Fibroblast of skin of right biceps (primary cell): Measurements from ENCODE around the gene SLC2A13.
"Not testable (repeated sequence)": the region's sequence is repeated elsewhere in the genome, so short reads cannot be mapped to it uniquely, and the experiment has no call there.

Experiments
- DNase-seq: peaks from one replicate; pipeline ENCODE4 v3.0.0-alpha.2; 2013

Gene SLC2A13

DNA sequence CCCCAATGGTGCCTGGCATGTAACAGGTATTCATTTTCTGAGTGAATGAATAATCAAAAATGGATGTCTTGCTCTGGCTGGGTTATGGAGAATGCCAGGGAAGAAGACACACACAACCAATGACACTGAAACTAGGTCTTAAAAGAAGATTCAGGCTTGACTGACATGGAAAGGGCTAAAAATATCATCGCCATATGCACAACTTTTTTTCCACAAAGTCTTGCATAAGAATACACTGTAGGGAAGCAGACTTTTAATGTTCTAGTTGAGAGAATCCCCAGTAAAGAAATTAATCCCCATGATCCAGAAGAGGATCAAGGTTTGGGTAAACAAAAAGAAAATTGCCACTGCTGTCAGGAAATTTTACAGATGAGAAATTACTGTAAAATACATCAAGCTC, 116.4 kb downstream of the SLC2A13 start:
- DNase-seq, result no peak

DNA sequence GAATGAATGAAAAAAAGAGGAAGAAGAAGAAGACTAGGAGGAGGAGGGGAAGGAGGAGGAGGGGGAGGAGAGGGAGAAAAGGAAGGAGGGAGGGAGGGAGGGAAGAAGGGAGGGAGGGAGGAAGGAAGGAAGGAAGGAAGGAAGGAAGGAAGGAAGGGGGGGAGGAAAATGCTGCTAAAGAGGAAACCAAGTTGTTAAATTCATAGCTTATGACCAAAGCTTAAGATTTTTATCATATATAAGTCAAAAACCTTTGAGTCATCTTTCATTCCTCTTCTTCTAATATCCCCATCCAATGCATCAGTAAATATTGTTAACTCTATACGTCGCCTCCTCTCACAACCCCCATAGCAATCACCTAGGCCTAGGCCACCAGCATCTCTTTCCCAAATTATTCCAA, 117.3 kb downstream of the SLC2A13 start:
- DNase-seq, result no peak

DNA sequence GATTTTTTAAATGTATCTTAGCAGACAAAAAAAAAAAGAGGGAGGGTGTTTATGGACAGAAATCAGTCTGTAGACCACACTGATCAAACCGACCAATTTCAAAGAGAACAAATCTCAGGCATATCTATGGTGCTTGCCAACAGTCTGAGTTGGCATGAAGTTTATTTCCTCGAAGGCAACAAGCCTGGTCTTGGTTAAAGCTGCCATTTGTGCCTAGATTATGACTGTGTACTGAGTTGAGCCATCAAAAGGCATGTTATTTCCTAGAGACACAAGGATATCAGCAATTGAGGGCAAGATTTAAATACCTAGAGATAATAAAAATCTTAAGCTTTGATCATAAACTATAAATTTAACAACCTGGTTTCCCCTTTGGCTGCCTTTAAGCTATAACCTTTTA, 119.2 kb downstream of the SLC2A13 start:
- no peak for DNase-seq

DNA sequence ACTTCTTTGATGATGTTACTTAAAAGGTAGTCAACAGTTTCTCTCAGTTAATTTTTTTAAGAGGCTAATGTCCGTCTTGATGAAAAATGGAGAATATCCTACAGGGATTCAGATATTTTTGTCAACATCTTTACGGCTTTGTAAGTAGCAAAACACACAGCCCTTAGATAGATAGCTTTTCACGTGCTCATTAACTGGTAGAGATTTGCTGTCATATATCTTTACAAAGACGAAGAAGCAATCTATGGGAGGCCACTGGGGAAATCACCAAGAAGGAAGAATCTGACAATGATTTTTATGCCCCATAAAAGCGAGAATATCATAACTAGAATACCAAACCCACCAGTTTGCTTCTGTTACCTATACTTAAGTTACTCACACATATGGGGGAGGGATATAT, 121.2 kb downstream of the SLC2A13 start:
- DNase-seq, result no peak

DNA sequence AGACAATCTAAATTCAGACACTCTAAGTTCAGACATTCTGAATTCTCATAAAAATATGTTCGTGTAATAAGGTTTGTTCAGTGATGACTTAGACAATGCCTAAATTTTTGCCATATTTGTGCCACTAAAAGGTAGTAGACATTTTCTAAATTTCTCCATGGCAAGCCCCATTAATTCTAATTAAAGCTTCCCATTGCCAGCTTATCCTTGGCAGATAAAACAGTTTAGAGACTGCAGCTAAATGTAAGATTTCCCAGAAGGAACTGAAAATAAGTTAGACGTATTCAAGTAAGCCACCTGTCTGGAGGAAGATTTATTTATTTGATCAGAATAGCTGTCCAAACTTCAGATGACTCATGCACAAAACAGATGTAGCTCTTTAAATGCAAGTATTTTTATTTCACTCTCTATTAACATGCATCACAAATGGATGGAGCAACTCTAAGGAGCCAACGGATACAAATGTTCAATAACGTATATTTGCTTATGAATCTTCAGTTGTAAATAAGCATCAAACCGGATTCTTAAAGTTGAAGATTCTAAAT, 130.4 kb downstream of the SLC2A13 start:
- no peak for DNase-seq

DNA sequence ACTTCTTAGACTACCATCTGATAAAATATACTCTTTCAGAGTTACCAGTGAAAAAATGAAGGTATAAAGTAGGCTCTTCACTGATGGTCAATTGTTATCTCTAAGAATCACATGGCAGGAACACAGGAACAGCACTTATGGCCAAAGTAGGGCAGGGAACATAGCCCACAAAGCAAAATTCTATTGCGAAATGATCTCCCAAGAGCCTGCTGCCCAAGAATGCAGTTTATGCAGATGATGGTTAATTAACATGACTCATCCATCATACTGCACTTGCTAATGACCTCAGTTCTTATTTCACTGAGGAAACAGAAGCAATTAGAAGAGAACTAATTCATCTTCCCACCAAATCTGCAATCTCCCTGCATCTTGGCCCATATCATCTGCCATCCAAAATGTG, 133.8 kb downstream of the SLC2A13 start:
- peak; percentile 14 for DNase-seq

DNA sequence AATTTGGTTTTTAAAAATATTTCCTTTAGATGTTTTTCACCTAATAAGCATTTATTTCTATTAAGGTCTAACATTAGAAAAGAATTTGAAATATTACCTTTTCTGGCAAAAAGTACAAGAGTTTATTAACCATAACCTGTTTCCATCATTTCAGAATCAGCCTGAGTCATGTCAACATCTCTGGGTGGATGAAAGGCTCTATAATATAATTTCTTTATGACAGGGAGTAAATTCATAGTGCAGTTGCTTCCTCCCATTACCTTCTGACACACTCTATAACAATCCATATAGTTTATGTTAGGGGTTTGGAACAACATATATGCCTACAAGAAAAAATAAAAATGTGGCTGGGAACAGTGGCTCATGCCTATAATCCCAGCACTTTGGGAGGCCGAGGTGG, 134.5 kb downstream of the SLC2A13 start:
- DNase-seq, result no peak

DNA sequence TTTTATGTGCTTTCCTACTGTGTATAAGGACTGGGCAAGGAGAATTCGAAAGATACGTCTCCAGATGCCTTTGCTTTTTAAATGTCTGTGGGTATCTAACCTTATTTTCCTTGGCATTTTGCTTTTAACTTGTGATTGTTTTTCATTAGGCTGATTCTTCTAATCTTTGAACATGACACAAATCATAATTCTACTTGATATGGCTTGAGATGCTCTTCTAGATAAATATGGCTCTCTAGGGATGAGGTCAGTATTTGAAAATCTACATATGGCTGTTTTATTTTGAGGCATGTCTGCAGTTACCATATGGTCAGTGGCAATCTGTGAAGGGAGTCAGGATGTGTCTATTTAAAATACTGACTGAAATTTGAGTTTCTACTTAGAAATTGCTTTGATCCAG, 139.2 kb downstream of the SLC2A13 start:
- DNase-seq, result no peak

DNA sequence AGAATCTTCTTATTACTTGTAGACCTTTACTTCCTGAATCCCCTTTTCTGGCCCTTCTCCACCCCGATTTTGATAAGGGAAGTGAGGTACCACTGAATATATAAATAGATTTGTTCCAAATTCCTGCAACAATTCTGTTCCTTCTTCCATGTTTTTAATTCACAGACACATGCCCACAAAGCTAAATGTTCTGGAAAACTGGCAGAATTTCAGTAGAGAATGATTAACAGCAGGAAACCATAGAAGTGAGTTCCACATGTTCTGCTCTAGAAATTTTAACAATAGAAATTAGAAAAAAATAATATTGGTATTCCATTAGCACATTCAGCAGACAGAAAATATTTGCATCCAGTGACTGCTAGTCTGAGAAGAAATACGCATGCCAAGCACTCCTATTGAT, 139.6 kb downstream of the SLC2A13 start:
- no peak for DNase-seq

DNA sequence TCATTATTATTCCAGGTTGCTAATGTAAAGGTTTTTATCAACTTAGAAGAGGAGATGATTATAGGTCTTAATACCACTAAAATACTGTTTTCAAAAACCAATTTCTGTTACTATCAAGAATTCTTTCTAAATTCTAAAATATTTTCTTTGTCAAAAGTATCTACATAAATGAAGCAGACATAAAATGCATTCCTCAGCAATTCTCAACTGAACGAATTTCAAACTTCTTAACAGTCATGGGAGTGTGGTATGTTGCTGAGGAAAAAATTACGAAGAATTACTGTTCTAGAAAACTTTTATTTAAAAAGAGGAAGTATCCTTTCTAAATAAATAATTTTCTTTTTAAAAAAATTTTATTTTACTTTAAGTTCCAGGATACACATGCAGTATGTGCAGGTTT, 146.4 kb downstream of the SLC2A13 start:
- no peak for DNase-seq

DNA sequence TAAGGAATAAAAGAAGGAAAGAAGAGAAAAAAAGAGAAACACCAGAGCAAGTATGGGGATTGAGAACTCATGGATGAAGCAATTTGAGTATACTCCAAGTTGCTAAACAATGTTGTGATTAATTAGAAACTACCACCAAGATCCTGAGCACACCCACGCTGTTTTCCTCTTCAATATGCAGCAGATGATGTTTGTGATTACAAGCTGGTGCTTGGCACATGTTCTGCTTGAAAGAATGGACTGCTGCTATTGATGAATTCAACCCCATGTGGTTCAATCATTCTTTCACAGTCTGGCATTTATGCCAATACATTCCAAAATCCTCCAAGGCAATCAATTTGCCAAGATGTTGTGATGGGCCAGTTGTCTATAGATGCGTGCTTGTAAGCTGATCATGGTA, 146.8 kb downstream of the SLC2A13 start:
- no peak for DNase-seq

DNA sequence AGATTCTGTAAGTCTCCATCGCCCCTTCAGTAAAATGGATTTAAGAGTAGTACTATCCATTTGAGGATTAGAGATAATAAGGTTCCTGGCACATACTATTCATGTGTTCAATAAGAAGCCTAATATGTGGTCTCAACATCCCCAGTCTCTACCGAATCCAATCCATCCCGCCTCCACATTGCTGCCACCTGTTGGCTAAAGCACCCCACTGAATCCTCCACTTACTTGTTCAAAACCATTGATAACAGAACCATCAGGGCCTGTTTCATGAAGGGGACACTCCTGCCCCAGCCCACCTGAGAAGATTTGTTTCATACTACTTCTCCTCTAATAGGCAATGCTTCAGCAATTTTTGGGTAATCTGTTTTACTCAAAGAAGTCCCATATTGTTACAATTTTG, 147.5 kb downstream of the SLC2A13 start:
- DNase-seq, result no peak

DNA sequence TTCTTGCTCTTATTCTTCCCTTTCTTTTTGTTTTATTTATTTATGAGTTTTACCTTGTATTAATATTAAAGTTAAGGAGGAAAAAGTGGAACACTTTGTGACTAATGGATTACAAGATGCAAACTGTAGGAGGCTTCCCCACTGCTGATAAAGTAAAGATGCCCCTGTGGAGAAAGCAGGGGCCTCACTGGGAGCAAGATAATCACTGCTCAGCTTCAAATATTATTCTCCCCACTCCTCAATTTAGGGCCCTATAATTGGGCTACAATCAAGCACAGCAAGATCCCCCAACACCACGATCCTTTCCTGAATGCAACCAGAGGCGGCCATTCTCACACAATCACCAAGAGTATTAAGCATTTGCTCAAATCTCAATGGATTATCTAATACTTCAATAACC, 149.2 kb downstream of the SLC2A13 start:
- no peak for DNase-seq

DNA sequence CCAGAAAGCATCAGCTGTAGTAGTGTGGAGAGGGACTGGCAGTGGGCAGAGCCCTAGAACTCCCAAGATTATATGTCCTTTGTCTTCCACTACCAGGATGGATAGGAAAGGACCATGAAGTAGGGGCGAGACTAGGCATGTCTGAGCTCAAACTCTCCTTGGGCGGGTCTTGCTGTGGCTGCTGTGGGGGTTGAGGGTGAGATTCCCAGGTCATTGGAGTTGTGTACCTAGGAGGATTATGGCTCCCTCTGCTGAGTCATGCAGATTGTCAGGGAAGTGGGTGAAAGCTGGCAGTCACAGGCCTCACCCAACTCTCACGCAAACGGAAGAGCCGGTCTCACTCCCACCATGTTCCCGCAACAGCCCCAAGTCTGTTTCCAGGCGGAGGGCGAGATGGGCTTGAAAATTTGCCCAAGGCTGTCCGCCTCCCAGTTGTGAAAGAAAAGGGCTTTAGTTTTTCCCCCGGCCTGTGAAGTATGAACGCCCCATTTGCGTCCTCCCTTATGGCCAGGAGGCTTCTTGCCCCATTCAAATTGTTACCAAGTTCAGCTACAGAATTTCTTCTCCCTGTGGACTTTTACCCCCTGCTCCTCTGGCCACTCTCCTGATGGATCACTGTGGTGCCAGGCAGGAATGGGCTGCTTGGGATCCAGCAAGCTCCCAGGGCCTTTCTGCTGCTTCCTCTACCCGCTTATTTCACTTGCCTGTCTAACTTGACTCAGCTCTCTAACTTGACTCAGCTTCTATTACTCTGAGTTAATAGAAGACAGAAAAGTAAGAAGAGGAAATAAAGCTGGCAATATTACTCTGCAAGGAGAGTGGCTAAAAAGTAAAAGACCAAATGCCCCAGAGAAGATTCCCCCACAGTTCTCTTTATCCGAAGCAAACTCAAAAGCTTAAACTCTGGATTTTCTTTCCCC, 159.3 kb downstream of the SLC2A13 start:
- DNase-seq, result no peak

DNA sequence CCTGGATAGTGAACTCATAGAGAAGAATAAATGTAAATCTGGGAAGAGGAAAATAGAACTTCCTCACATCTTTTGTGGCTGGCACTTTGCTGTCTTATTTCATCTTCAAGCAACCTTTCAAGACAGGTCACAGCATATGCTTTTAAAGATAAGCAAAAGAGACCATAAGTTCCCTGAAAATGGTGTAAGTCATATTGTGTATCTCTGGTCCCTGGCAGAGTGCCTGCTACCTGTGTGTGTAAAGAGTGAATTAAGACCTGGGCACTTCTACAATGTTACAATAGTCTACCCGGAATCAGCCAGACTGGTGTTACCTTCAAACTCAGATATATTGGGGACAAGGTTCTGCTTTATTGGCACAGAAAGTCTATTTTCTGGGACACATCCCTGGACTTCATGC, 168.8 kb downstream of the SLC2A13 start:
- no peak for DNase-seq

DNA sequence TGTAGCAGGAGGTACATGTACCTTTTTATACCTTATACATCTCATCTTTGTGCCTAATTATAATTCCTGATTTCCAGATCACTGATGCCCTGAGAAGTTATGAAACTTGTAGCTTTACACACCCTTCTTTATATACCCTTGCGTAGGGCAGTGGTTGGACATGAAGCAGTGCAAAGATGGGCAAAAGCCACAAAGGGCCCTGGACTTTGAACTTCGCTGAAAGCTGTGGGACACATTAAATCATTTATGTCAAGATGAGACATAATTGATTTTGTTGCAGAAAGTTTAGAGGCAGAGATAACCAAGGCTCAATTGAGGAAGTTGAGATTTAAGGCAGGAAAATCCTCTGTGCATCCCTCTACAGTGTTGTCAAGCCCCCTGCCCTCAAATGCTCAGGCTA, 170.0 kb downstream of the SLC2A13 start:
- DNase-seq, result no peak

DNA sequence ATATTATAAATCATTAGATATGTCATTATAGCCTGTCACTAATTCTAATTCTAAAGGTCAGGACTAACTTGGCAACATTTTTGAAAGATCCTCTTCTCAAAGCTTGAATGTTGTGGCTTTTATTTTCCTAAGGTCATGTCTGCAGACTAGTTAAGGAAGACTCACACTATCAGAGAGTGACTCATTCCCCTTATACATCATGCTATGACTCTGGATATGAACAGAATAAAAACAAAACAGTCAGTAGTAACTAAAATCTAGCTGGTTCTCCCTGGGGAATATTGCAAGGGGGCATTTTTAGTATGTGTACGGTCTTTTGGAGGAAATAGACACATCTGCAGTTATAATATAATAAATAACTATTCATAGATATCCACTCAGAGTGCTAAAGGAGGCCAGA, 170.6 kb downstream of the SLC2A13 start:
- peak; percentile 61 for DNase-seq

DNA sequence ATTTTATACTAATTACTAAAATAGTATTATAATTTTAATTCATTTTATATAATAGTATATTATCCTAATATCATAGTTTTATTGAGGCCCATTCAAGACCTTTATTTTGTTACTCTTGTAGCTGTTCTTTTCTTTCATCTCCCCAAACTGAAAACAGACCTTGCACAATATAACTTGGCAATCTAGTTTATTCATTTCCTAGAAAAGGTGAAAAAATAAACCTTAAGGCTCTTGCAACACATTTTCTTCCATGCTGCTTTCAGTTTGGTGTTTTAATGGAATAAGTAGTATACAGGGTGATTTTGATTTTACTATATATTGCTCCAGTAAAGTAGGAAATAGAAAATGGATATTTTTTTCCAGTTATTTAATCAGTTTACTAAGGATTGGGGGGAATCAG, 174.0 kb downstream of the SLC2A13 start:
- DNase-seq, result no peak

DNA sequence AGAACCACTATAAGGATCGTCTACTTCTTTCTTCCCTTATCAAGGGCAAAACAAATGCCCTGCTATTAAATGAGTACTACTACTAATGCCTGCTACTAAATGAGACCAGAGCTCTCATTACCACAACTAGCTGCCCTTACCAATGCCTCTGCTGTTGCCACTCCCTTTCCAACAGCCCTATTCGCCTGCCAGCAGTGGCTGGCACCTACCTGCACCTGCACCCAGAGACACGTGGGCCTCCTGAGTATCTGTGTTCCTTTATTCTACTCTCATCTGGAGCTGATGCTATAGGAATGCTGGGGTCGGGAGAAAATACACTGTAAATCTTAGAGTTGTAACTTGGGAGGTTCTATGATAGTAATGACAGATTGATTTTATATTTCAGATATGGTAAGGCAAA, 174.7 kb downstream of the SLC2A13 start:
- no peak for DNase-seq

DNA sequence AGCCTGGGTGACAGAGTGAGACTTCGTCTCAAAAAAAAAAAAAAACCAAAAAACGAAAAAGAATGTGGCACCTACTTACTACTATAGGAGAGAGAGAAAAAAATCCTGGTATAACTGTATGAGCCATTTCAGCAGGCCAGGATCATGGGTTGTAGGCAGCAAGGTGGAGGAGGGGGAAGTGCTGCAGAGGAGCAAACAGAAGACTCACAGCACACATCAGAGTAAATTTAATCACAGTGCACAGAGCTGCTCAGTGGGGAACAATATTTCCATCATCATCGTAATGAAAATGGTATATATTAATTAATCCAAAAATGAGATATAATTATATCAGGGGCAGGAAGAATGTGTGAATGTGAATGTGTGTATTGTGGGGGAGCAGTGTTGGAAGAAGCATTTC, 175.8 kb downstream of the SLC2A13 start:
- no peak for DNase-seq

DNA sequence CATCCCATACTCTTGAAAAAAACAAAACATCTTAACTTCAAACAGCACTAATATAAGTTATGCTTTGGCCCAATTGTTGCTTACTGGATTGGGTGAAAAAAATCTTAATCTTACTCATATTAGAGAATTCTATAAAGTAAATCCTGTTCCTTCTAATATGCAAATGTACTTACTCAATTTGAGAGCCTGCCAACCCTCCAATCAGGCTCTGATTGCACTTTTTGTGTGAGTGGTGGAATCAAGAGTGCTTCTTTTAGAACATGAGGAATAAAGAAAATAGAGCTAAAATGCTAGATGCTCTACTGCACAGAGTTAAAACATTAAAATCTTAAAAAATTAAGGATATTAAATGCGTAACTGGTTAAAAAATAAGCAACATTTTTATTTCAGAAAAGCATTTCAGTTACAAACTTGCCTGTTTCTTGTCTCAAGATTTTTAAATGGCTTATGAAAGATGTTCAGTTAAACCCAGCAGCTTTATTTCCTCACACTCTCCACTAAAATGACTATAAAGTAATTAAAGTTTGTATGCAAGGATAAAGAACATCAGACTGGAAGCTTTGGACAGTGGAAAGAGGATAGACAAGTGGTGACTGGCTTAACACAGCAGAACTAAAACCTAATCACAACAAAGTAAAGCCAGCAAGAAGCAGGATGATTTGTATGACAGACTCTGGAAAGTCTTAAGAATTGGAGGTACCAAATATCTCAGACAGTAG, 177.5 kb downstream of the SLC2A13 start:
- no peak for DNase-seq

DNA sequence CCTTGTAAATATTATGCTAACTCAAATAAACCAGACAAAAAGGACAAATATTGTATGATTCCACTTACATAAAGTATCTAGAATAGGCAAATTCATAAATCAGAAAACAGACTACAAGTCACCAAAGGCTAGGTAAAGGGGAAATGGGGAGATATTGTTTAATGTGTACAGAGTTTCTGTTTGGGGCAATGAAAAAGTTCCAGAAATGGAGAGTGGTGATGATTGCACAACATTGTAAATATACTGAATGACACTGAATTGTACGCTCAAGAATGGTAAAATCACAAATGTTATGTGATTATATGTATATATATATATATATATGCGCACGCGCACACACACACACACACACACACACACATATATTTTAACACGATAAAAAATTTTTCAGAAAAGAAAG, 182.5 kb downstream of the SLC2A13 start:
- DNase-seq, result no peak

DNA sequence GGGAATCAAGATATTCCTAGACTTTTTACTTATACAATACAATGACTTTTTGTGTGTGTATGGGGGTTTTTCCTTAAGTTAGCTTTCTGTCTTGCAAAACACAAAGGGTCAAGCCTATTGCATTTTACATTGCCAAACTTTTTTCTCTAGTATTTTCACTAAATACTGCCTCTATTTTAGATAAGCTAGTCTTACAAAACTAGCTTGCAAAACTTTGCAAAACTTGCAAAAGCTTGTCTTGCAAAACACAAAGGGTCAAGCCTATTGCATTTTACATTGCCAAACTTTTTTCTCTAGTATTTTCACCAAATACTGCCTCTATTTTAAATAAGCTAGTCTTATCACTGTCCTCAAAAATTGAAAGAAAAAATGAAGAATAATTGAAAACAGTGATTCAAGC, 183.3 kb downstream of the SLC2A13 start:
- DNase-seq, result not testable (repeated sequence)

DNA sequence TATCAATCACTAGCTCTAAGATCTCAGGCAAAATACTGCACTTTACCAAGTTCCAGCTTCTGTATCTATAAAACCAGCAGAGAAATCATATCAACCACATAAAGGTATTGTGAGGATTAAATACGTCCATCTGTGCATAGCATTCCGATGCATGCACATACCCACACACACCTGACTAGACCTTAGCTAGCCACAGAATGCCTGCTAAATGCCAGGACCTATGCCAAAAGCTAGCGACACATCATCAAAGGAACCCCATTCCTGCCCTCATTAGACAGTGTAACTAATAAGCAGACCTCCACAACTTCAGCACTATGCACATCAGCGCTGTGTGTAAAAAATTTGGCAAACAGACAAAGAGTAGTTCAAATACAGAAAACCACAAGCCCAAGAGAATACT, 185.2 kb downstream of the SLC2A13 start:
- no peak for DNase-seq
